ENCODE measurements around the gene OR9A4. TPM values are rescaled to one million over a fixed set of nuclear protein-coding genes. Genes with fewer than 3 reads are reported as not detected.

The OR9A4 gene, protein sequence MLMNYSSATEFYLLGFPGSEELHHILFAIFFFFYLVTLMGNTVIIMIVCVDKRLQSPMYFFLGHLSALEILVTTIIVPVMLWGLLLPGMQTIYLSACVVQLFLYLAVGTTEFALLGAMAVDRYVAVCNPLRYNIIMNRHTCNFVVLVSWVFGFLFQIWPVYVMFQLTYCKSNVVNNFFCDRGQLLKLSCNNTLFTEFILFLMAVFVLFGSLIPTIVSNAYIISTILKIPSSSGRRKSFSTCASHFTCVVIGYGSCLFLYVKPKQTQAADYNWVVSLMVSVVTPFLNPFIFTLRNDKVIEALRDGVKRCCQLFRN
- total RNA-seq (2021) (not detected in 3 replicates), Bru-seq, nascent RNA (percentile 20 among the genes with signal in this experiment)
- long read RNA-seq, experiment 1: 0 reads
- long read RNA-seq, experiment 2: 0 reads
- long read RNA-seq, experiment 3: 0 reads

DNA sequence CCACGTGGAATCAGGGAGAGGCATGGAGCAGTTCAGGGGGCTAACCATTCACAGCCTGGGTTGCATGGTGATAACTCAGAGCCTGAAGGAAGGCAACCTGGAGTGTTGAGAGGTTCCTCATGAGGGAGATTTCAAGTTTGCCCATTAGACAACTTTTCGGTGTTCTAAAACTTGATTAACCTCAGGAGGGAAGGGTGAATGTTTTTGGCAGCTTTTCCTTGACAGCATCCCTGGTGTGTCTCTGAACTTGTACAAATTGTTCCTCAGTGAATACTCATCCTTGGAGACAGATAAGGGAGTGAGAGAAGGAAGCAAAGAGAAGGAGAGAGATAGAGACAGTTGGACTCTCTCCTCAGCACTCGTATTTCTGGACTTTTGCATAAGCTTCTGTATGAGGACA lies at the start of gene OR9A4:
Gene OR9A4, plus strand, starts transcription at position 301 of the 400 bp plus-strand sequence. CDS start 2,477 bp downstream, outside the sequence.
- no peak within 1 kb of the TSS for H3K27ac Mint-ChIP-seq
- DNase-seq (ENCODE audit: low spot score): no peak
- POLR2A ChIA-PET: no interaction called here

More for the DNA sequence above, at the start of gene OR9A4:
- TF ChIP-seq NFATC4 (CRISPR knock-in tag; IDR thresholded peaks at IDR 0.05): no peak
- TF ChIP-seq, protein P1, sequence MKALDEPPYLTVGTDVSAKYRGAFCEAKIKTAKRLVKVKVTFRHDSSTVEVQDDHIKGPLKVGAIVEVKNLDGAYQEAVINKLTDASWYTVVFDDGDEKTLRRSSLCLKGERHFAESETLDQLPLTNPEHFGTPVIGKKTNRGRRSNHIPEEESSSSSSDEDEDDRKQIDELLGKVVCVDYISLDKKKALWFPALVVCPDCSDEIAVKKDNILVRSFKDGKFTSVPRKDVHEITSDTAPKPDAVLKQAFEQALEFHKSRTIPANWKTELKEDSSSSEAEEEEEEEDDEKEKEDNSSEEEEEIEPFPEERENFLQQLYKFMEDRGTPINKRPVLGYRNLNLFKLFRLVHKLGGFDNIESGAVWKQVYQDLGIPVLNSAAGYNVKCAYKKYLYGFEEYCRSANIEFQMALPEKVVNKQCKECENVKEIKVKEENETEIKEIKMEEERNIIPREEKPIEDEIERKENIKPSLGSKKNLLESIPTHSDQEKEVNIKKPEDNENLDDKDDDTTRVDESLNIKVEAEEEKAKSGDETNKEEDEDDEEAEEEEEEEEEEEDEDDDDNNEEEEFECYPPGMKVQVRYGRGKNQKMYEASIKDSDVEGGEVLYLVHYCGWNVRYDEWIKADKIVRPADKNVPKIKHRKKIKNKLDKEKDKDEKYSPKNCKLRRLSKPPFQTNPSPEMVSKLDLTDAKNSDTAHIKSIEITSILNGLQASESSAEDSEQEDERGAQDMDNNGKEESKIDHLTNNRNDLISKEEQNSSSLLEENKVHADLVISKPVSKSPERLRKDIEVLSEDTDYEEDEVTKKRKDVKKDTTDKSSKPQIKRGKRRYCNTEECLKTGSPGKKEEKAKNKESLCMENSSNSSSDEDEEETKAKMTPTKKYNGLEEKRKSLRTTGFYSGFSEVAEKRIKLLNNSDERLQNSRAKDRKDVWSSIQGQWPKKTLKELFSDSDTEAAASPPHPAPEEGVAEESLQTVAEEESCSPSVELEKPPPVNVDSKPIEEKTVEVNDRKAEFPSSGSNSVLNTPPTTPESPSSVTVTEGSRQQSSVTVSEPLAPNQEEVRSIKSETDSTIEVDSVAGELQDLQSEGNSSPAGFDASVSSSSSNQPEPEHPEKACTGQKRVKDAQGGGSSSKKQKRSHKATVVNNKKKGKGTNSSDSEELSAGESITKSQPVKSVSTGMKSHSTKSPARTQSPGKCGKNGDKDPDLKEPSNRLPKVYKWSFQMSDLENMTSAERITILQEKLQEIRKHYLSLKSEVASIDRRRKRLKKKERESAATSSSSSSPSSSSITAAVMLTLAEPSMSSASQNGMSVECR (CRISPR knock-in tag; IDR thresholded peaks at IDR 0.05; ENCODE audit: borderline replicate concordance): no peak
- no peak for TF ChIP-seq ZNF512 (CRISPR knock-in tag; IDR thresholded peaks at IDR 0.05; ENCODE audit: borderline replicate concordance)
- TF ChIP-seq ZNF281 (CRISPR knock-in tag; IDR thresholded peaks at IDR 0.05): no peak
- TF ChIP-seq AR (CRISPR knock-in tag; IDR thresholded peaks at IDR 0.05): no peak
- TF ChIP-seq TCF7 (CRISPR knock-in tag; IDR thresholded peaks at IDR 0.05; ENCODE audit: low read depth): no peak
- TF ChIP-seq CBFB (CRISPR knock-in tag; IDR thresholded peaks at IDR 0.05; ENCODE audit: low read depth): no peak
- no peak for TF ChIP-seq ETV6 (CRISPR knock-in tag; IDR thresholded peaks at IDR 0.05)
- TF ChIP-seq RORB (CRISPR knock-in tag; IDR thresholded peaks at IDR 0.05): no peak
- Mint-ChIP-seq H3K36me3 (no peaks in the 10 kb centered on the region; the same call in 1 of the 2 replicates), H3K27me3 (ENCODE audit: low read depth) (peaks cover 3% of the 10 kb centered on the region), H3K9me3 (peaks cover 11% of the 10 kb centered on the region), H3K4me3 (no peak within 1 kb of the TSS), H3K4me1 (no peaks in the 10 kb centered on the region)
- CTCF ChIA-PET: no interaction called here
- ATAC-seq: no peak

Data from WTC11 (cell line).